Umbilical cord (tissue), 2 donors: Measurements from ENCODE around the gene CRISPLD2. TPM values are rescaled to one million over a fixed set of nuclear protein-coding genes. Genes with fewer than 3 reads are reported as not detected.
A peak's percentile ranks its signal among the peaks of the same experiment; 100 is the strongest.

Experiments
- DNase-seq: peaks from one replicate; pipeline ENCODE4 v3.0.0-alpha.2; 2015; ENCODE audit warnings: low spot score
- total RNA-seq: library from RNA; depleted of rRNA; stranded (reverse); fragments of >200 nt; gene quantifications from one replicate; pipeline ENCODE4 v1.2.3, GENCODE V29; 2014; ENCODE audit warnings: low replicate concordance; ENCODE audit not compliant: insufficient read depth

CRISPLD2 gene
- total RNA-seq, 1 donor from 2014 or later, result 1,006 TPM

DNA sequence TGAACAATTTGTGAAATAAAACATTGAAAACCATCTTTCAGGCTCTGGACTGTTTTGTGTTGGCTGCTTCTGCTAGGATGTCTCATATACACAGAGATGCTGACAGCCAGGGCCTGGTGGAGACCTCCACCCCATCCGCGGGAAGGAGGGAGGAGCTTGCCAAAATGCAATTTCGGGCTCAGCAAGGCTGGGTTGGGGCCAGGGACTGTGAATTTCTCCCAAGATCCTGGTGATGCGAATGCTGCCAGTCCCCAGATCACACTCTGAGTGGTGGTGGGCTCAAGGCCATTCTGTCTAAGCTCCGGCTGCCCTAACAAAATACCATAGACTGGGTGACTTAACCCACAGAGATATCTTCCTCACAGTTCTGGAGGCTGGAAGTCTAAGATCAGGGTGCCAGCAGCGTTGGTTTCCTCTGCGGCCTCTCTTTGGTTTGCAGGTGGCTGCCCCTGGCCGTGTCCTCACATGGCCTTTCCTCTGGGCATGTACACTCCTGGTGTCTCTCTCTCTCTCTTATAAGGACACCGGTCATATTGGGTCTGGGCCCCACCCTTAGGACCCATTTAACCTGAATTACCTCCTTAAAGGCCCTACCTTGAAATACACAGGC lies 89.8 kb downstream of the CRISPLD2 start:
- no peak for DNase-seq

DNA sequence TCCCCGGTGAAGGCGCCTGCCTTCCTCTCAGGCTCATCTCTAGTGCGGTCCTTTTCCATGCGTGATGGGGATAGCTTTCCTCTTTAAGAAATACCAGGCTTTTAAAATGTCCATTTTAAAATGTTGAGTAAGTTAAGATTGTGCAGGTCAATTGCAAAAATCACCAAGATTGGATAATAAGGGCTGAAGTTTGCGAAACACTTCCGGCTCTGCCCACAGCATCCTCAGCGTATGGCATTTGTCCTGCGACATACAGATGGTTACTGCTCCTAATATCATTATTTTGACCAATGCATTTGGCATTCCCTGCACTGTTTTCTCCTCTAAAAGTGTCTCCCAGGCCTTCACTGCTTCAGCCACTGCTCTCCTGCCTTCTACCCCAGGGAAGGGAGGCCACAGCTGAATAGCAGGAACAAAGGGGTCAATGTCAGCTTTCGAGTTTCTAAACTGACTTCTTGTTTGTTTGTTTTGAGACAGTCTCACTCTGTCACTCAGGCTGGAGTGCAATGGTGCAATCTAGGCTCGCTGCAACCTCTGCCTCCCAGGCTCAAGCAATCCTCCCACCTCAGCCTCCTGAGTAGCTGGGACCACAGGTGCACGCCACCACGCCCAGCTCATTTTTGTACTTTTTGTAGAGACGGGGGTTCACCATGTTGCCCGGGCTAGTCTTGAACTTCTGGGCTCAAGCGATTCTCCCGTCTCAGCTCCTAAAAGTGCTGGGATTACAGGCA lies 91.9 kb downstream of the CRISPLD2 start:
- DNase-seq, result peak; percentile 35

DNA sequence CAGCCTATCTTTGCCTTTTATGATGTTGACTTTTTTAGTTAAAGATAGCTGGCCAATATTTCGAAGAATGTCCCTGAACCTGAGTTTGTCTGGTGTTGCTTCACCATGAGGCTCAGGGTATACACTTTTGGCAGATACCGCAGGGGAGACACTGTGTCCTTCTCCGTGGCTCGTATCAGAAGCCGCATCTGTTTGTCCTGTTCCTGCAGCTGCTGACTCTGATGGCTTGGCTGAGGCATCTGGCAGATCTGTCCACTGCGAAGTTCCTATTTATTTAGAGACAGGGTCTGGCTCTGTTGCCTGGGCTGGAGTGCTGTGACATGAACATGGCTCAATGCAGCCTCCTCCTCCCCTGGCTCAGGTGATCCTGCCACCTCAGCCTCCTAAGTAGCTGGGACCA lies 93.5 kb downstream of the CRISPLD2 start:
- DNase-seq, result no peak

DNA sequence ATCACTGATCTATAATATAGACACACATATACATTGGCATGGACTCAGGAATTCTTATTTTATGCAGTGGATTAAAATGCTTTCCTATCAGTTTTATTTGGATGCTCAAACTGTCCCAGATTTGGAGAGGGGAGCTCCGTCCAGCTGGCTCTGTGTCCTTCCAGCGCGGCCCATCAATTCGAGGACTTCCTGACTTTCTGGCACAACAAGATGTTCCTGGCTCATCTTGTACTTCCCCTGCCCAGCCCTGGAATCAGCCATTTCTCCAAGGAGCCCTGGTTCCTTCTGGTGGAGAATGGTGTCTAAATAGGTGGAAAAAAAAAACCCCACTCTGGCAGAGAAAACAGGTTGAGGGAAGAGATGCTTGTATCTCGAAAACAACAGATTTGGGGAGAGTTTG lies 94.5 kb downstream of the CRISPLD2 start:
- DNase-seq, result no peak

DNA sequence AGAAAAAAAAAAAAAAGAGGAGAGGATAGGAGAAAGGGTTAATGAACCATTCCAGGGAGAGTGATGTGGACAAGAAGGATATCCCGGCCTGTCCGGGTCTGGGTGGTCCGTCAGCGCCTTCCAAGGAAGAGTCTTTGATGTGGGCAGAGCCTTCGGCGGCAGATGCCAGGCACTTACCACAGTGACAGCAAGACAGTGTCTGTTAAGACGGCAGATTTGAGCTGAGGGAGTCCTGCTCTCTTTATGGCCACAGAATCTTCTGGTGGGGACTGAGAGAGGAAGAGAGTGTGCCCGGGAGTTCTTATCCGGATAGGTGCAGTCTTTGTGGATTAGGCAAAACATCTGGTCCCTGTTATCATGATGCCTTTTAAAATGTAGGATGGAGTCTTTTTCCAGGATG lies 96.4 kb downstream of the CRISPLD2 start:
- peak; percentile 59 for DNase-seq

DNA sequence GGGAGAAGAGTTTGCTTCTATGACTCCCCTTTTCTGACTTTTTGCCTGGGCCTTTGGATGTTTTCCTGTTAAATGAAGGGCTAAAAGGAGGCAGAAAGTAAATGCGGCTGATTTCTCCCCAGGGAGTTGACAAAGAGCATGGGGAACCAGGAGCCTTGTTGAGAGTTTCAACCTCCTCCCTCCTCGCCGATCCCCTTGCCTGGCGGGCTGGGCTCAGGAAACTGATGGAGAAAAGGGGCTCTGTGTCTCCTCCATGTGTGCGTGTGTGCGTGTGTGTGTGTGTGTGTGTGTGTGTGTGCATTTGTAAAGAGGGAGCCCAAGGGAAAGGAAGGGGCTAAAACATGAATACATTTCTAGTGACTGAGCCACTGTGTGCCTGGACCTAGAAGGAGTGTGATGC lies 97.1 kb downstream of the CRISPLD2 start:
- no peak for DNase-seq

DNA sequence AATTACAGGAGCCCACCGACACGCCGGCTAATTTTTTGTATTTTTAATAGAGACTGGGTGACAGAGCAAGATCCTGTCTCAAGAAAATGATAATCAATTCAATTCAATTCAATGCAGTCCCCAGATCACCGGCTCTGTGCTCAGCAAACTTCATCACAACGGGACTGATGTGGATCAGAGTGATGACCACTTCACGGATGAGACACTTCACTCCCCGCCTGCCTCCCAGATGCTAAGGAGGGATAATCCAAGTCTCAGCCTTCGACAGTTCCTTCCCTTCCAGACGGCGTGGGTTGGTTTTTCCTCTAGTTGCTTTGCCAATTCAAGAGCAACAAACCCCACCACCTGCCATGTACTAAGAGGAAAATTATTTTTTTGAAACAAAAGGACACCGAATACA lies 97.7 kb downstream of the CRISPLD2 start:
- DNase-seq, result peak; percentile 74

DNA sequence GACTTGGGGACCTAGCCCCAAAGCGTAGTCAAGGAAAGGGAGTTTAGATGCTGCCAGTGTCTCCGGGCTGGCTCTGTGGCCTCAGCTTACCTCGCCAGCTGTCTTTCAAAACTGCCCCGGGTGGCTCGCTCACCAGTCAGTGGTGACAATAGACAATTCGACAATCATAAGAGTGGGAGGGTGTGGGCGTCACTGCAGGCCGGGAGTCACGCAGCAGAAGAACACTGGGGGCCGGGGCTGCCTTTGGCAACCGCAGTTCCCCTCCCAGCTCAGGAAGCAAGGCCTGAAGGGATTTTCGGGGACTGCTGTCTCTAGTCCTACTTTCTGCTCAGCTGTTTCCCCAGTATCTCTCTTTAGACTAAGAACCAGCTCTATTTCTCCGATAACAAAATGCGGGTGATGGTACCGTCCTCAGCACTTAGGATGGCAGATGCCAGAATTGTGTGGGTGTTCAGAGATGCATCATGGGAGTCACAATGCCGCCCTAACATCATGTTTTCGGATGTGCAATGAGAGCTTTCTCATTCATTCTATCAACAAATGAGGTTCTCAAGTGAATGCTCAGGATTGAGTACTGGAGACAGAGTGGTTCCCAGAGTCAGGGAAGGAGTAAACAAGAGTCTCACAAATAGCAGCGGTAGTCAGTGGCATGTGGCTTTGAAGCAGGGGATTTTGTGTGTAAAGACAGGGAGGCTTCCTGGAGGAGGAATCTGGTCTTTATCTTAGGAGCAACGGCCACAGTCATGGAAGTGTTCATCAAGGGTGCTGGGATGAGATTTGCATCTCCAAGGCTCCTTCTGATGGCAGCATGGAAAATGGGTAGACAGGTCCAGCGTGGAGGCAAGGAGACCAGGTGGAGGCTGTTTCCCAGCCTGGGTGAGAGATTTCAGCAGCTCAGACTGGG lies 98.5 kb downstream of the CRISPLD2 start:
- no peak for DNase-seq

DNA sequence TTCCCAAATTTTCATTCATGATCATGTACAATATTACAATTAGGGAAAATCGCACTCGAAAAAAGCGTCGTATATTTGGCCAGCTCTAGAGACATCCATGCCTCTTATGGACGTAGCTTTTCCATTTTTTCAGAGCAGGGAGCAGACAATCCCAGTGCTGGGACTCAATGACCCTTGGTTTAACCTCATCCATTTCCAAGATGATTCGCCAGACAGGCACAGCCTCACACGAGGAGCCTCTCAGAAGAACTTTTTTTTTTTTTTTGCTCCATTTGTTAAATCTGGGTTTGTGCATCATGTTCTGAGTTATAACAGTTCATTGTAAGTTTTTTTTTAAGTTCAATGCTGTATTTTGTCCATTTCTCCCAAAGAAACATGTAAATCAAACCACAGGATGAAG lies 99.5 kb downstream of the CRISPLD2 start:
- no peak for DNase-seq

DNA sequence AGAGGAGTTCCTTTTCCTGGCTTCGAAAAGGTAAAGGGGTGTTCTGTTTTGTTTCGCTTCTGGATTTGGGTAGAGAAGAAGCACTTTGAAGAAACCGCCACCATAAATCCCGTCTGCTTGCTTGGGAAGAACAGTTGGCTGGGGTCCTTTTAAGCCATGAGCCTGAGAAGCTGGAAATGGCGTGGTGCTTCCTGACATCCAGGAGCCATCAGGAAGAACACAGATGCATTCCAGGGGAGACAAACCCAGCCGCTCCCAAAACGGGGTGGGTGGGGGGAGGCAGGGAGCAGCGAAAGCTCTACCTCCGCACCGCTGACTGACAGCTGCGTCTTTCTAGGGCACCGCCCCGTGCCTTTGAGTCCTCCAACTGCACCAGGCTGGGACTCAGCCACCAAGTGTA lies 99.9 kb downstream of the CRISPLD2 start:
- peak; percentile 78 for DNase-seq

DNA sequence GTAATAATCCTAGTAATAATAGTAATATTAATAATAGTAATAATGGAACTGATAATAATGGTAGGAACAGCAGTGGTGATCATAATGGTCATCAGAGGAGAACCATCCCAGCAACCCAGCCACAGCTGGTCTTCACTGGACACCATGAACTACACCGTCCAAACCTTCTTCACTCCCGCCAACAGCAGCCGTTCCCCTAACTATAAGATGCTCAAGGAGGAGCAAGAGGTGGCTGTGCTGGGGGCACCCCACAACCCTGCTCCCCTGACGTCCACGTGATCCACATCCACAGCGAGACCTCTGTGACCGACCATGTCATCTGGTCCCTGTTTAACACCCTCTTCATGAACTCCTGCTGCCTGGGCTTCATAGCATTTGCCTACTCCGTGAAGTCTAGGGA lies 100.5 kb downstream of the CRISPLD2 start:
- DNase-seq, result no peak

DNA sequence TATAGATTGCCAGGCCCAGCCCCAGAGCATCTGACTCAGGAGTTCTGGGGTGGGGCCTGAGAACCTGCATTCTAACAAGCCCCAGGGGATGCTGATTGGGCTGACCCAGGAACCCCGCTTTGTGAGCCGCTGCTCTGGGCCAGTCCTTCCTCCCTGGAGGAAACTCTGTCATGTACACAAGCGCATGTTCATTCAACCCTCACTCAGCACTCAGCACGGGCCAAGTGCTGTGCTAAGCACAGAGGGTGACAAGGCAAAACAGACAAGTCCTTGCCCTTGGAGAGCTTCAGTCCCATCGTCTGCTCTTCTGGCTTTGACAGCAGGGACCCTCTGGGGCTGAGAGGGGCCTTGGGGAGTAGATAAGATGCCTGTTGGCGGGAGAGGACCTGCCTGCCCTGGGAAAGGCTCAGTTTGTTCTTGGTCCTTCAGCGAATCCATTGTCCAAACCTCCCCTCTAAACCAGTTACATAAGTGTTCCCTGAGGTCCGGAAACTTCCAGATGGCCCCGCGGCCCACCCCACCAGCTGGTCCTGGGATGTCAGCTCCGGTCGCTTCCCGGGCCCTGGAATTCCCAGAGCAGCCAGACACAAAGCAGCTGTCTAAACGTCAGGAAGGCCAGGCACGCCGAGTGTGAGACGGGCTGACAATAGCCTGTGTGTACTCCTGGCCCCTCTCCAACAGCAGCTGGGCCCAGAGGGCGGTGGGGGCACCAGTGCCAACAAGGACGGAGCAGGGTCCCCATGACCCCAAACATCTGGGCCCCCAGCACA lies 102.8 kb downstream of the CRISPLD2 start:
- DNase-seq, result peak; percentile 64

DNA sequence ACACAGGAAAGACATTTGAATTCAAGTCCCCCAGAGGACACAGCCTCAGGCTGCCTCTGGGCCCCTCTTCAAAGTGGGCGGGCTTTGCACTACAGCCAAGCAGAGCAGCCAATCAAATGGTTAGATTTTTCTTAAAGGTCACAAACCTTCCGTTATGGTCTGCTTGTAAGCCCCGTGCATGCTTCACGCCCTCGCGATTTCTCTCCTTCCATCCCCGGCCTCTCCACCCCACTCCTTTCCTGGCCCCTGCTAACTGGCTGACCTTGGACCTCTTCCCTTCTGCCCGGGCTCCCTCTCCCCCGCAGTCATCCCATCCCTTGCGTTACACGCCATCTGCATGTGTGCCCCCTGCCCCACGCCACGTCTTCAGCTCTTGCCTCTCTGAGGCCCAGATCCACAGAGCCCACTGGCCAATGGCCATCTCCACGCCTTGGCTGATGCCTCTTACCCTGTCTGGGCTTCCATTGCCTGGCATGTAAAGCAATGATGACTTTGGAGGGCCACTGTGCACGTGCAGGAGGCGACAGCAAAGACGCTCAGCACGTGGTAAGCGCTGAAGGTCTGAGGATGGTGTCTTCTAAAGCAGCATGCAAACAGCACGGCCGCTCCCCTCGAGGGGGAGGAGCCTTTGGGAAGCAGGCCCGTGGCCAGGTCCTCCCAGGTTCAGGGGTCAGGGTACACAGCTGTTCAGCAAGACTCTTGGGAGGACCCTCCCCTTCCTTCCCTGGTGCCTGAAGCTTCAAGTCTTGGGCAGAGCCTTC lies 104.7 kb downstream of the CRISPLD2 start:
- peak; percentile 87 for DNase-seq

DNA sequence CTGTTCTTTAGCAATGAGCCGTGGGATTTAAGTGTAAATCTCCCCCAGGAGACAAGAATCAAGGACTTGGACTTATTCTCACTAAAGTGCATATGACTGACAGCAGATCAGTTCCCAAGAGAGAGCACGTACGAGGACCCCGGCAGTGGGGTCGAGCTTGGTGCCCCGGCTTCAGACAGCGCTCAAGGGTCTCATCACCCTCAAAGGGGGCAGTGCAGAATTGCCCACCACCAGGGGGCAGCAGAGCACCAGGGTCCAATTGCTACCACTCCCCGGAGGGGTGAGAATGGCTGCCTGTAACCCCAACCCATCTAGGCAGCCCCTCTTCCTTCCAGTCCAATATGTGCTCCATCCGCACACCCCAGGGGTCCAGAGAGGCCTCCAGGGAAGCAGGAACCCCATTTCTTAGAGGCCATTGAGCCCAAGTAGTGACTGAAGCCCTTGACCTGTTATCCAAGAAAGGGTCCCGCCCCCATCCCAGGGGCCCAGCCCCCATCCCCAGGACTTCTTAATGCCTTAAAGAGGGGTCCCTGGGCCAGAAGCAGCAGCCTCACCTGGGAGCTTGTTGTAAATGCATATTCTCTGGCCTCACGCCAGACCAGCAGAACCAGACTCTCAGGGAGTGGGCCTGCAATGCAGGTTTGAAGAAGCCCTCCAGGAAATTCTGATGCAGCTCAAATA lies 105.4 kb downstream of the CRISPLD2 start:
- DNase-seq, result no peak

DNA sequence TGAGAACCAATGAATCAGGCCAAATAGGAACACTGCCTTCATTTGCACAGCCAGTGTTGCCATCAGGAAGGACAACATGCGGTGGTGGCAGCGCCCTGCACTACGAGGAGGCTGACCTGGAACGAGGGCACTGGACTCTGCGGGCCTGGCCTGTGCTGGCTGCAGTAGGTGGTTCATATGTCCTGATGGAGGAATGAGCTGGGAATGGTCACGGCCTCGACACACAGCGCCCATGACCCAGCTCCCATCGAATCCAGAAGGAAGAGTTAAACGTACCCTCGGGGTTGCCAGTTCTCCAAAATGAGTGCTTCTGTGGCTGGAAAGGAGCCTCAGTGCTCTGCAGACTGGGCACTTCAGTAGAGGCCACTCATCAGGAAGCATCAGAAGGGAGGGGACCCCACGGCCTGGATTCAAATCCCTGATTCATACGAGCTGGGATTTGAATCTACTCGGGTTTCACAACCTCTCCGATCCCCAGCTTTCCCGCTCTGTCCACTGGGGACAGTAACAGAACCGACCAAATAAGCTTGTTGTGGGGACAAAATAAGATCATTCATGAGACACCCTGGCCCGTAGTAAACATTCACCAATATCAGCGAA lies 106.1 kb downstream of the CRISPLD2 start:
- no peak for DNase-seq

DNA sequence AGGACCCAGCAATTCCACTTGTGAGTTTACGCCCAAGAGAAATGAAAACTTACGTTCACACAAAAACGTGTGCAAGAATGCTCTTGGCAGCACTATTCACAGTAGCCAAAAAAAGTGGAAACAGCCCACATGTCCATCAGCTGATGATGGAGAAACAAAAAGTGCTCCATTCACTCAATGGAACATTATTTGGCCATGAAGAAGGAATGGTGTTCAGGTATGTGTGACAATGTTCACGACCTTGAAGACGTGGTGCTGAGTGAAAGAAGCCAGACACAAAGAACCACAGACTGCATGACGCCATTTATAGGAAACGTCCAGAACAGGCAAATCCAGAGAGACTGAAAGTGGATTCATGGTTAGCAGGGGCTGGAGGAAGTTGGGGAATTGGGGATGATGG lies 106.7 kb downstream of the CRISPLD2 start:
- no peak for DNase-seq

DNA sequence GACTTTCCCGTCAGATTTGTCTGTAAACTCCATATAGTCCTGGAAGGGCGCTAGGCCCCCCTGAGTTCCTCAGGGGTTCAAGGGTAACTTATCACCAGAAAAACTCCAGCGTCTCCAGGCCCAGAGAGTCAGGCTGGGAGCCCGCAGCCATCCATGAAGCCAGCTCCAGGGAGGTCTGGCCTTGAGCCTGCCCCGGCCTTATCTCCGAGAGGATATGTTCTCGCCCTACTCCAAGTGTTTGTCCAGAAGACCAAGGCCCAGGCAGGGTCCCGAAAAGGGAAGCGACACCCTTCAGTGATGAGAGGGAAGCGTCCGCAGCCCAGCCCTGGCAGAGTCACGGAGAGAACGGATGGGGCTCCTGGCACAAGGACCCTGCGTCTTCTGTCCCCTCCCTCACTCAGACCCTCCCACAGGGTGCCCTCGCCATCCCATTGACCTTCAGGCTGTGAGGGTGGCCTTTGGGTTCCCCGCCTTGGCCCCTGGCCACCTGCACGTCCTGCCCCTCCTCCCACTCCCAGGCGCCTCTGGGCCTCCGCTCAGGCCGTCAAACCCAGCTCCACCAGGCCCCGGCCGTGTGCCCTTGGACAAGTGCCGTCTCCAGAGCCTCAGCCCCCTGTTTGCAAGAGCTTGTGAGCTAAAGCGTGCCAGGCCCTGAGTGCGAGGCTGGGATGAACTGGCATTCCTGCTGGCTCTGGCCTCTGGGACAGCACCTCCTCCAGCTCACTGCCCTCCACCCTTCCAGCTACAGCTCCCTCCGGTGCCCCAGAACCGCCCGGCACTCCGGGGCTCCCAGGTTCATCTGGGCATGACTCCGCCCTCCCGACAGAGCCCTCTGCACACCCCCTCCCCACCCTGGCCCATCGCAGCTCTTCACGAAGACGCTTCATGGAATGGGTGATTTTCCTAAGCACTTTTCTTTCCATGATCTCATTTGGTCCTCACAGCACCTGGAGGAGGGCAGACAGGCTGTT lies 108.1 kb downstream of the CRISPLD2 start:
- DNase-seq, result no peak

DNA sequence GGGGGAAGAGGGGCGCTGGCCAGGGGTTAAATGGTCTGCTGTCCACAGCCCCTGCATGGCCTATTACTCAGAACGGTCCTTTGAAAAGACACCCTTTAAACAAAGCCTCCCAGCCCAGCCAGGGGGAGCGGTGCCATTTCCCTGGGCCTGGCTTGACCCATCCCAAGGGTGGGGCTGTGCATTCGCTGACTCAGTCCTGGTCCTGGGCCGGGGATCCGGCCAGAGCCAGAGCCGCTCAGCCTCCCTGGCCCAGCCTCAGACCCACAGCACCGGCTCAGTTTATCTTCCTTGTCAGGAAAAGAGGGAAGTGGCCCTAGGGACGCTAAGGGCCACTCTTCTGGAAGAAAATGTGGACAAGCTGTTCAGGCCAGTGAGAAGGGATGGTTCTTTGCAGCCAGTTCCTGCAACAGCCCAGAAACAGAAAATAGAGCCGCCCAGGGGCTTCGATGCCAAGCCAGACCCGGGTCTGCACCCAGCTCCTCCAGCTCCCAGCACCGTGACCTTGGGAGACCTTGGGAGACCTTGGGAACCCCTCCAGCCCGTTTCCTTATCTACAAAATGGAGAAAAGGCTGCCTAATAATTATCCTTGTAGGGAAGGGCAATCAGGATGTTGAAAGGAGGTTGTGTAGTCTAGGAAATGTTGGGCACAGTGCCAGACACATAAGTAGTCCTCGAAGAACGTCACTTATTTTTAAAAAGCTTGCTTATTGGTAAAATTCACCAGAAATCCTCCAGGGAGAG lies 109.1 kb downstream of the CRISPLD2 start:
- peak; percentile 83 for DNase-seq
